NB4 (cell line): ENCODE results near the gene UVRAG.

Experiments used
- CTCF ChIP-seq: IDR thresholded peaks from one replicate; pipeline ENCODE4 v1.5.1; 2012; ENCODE audit warnings: low read depth, low read length
- MAX ChIP-seq: IDR thresholded peaks from 2 replicates; pipeline ENCODE4 v1.6.1; 2011; ENCODE audit warnings: low read depth, low read length

GRCh38 chr11:76124905-76125770 lies 310.1 kb downstream of the UVRAG start:
- TF ChIP-seq CTCF (no peak), MAX (no peak)
